HEK293 (cell line): ENCODE measurements around the gene SFXN2.

ENCODE experiments used
- CTCF ChIP-seq: fragments of 450-650 bp; formaldehyde crosslinking; IDR thresholded peaks from 2 replicates; pipeline ENCODE4 v1.5.1; 2016; ENCODE audit warnings: missing biosample characterization, missing genetic modification characterization
- IKZF3 ChIP-seq: fragments of 450-650 bp; IDR thresholded peaks from 2 replicates; pipeline ENCODE4 v1.5.0; 2018; ENCODE audit warnings: missing biosample characterization, mild to moderate bottlenecking, missing genetic modification characterization, moderate library complexity
- REST ChIP-seq: fragments of 450-650 bp; formaldehyde crosslinking; IDR thresholded peaks from 2 replicates; pipeline ENCODE4 v1.5.1; 2016; ENCODE audit warnings: missing biosample characterization, missing genetic modification characterization
- ZNF112 ChIP-seq: fragments of 450-650 bp; formaldehyde crosslinking; IDR thresholded peaks from 2 replicates; pipeline ENCODE4 v1.5.0; 2017; ENCODE audit warnings: missing biosample characterization, missing genetic modification characterization
- ZNF16 ChIP-seq: fragments of 450-650 bp; formaldehyde crosslinking; IDR thresholded peaks from 2 replicates; pipeline ENCODE4 v1.5.1; 2016; ENCODE audit warnings: low read depth, missing biosample characterization, missing genetic modification characterization
- ZNF175 ChIP-seq: fragments of 450-650 bp; formaldehyde crosslinking; IDR thresholded peaks from 2 replicates; pipeline ENCODE4 v1.5.1; 2016; ENCODE audit warnings: missing biosample characterization, missing genetic modification characterization
- ZNF48 ChIP-seq: fragments of 450-650 bp; formaldehyde crosslinking; IDR thresholded peaks from 2 replicates; pipeline ENCODE4 v1.5.1; 2016; ENCODE audit warnings: missing biosample characterization, missing genetic modification characterization

- TF ChIP-seq ZNF112 (tag by site-specific recombination) (no peak), REST (tag by site-specific recombination) (no peak), CTCF (tag by site-specific recombination) (no peak), ZNF175 (no peak), ZNF16 (tag by site-specific recombination) (no peak), ZNF48 (no peak), IKZF3 (tag by site-specific recombination) (no peak)
Measured at GRCh38 chr10:102683736-102684135, 30.7 kb upstream of the SFXN2 start.
